Keratinocyte (primary cell): ENCODE data around the gene RAB11FIP4. TPM values are rescaled to one million over a fixed set of nuclear protein-coding genes. Genes with fewer than 3 reads are reported as not detected.

Source experiments
- DNase-seq: peaks from one replicate; pipeline ENCODE4 v3.0.0-alpha.2; 2011; ENCODE audit warnings: low read depth, missing footprints, low spot score
- FAIRE-seq: peaks from 2 replicates; lab custom pipeline; 2011; peaks lifted over from hg19 to GRCh38; lab: Jason Lieb, UNC
- H2AFZ ChIP-seq: 2 replicates; pipeline ENCODE4 v1.6.0; 2012; ENCODE audit warnings: low read length, control low read depth, inconsistent platforms; ENCODE audit not compliant: control insufficient read depth
- H3K27ac ChIP-seq: 2 replicates; pipeline ENCODE4 v1.5.1; 2011; ENCODE audit warnings: low read length; ENCODE audit not compliant: control insufficient read depth, insufficient read depth
- H3K27me3 ChIP-seq: 3 replicates; pipeline ENCODE4 v1.6.0; 2011; ENCODE audit warnings: low read length; ENCODE audit not compliant: control insufficient read depth, insufficient read depth; ENCODE audit errors: extremely low read depth
- H3K36me3 ChIP-seq, 2 experiments: 2 replicates in 1 of 2; 3 replicates in 1 of 2; pipeline ENCODE4 v1.5.1; 2011; ENCODE audit warnings: low read length in 2 of 2, mild to moderate bottlenecking in 1 of 2; ENCODE audit not compliant: control insufficient read depth in 2 of 2, insufficient read depth in 2 of 2; ENCODE audit errors: extremely low read depth in 1 of 2
- H3K4me1 ChIP-seq: 3 replicates; pipeline ENCODE4 v1.5.1; 2011; ENCODE audit warnings: low read length; ENCODE audit not compliant: control insufficient read depth, insufficient read depth; ENCODE audit errors: extremely low read depth
- H3K4me2 ChIP-seq: 3 replicates; pipeline ENCODE4 v1.6.0; 2011; ENCODE audit warnings: low read depth, low read length; ENCODE audit not compliant: control insufficient read depth, insufficient read depth; ENCODE audit errors: extremely low read depth
- H3K4me3 ChIP-seq, 3 experiments: fragments of 200-600 bp in 1 of 3; sonication (generic) in 1 of 3; 2 replicates in 2 of 3; 3 replicates in 1 of 3; pipeline ENCODE4 v1.5.1; 2011 to 2016; ENCODE audit warnings: low read length in 3 of 3, mild to moderate bottlenecking in 3 of 3, control low read depth in 2 of 3, inconsistent platforms in 1 of 3, low read depth in 1 of 3, mixed read lengths in 1 of 3, mixed run types in 1 of 3, moderate library complexity in 1 of 3; ENCODE audit not compliant: control insufficient read depth in 2 of 3, insufficient read depth in 2 of 3; ENCODE audit errors: extremely low read depth in 1 of 3
- H3K79me2 ChIP-seq: 2 replicates; pipeline ENCODE4 v1.6.0; 2012; ENCODE audit warnings: low read length; ENCODE audit not compliant: control insufficient read depth, insufficient read depth
- H3K9ac ChIP-seq: 3 replicates; pipeline ENCODE4 v1.6.0; 2011; ENCODE audit warnings: low read length; ENCODE audit not compliant: control insufficient read depth, insufficient read depth; ENCODE audit errors: extremely low read depth
- H3K9me1 ChIP-seq: 3 replicates; pipeline ENCODE4 v1.6.0; 2011; ENCODE audit warnings: low read length; ENCODE audit not compliant: control insufficient read depth, insufficient read depth; ENCODE audit errors: extremely low read depth
- H3K9me3 ChIP-seq: 2 replicates; pipeline ENCODE4 v1.5.1; 2012; ENCODE audit warnings: low read depth, low read length; ENCODE audit not compliant: control insufficient read depth
- H4K20me1 ChIP-seq: 3 replicates; pipeline ENCODE4 v1.6.0; 2011; ENCODE audit warnings: low read length; ENCODE audit not compliant: control insufficient read depth, insufficient read depth; ENCODE audit errors: extremely low read depth
- CTCF ChIP-seq, 3 experiments: IDR thresholded peaks in 1 of 3; conservative IDR thresholded peaks in 1 of 3; optimal IDR thresholded peaks in 1 of 3; 2 replicates in 2 of 3; 3 replicates in 1 of 3; pipeline versions ENCODE3 to v1.5.1; 2011; ENCODE audit warnings: low read length in 3 of 3, mild to moderate bottlenecking in 3 of 3, moderate library complexity in 2 of 3, control low read depth in 1 of 3, inconsistent platforms in 1 of 3; ENCODE audit not compliant: insufficient read depth in 2 of 3; ENCODE audit errors: extremely low read depth in 1 of 3
- EZH2 ChIP-seq: IDR thresholded peaks from one replicate; pipeline ENCODE4 v1.6.1; 2012; ENCODE audit warnings: inconsistent platforms, mild to moderate bottlenecking, low read length, moderate library complexity
- dilution Hi-C: fragments of 300-500 bp; cut with MboI; formaldehyde crosslinking; loops from one replicate; pipeline ENCODE4 v1.7.0; 2020; ENCODE audit warnings: low sequenced_read_pairs; ENCODE audit not compliant: extremely low pct_ligation_motif_present
- polyA plus RNA-seq, 5 experiments: library from polyadenylated mRNA; depleted of rRNA in 3 of 5; stranded (reverse) in 3 of 5; stranded (forward) in 1 of 5; unstranded in 1 of 5; fragments of >200 nt; gene quantifications; 1 replicate in 1 of 5; 2 replicates in 3 of 5; 3 replicates in 1 of 5; pipeline versions ENCODE4 v1.2.1 to v1.2.3, GENCODE V29; 2011 to 2012; ENCODE audit warnings: missing spikeins in 2 of 5, low read depth in 1 of 5, low replicate concordance in 1 of 5

Gene RAB11FIP4
- polyA plus RNA-seq, 1 donor (not counting 4 experiments of a cell fraction or from before 2014, with no cell fraction given): 9.1 TPM

GRCh38 chr17:31357091-31357490, 34.4 kb upstream of the RAB11FIP4 start:
- Histone ChIP-seq H3K9ac (no peak overlapping the region), H3K27me3 (no peaks in the 10 kb centered on the region), H3K27ac (no peak overlapping the region), H2AFZ (no peak overlapping the region), H3K4me2 (no peak overlapping the region), H3K4me1 (no peaks in the 10 kb centered on the region), H3K79me2 (no peaks in the 10 kb centered on the region), H4K20me1 (no peaks in the 10 kb centered on the region), H3K9me3 (no peaks in the 10 kb centered on the region), H3K4me3 (no peak overlapping the region), H3K9me1 (no peaks in the 10 kb centered on the region), H3K36me3 (peaks cover 12 to 29% of the 10 kb centered on the region in 2 experiments)
- FAIRE-seq (no peak), DNase-seq (no peak)
- TF ChIP-seq EZH2: no peak
- no peak for TF ChIP-seq CTCF (optimal IDR thresholded peaks at IDR 0.05 in 1 of 3, IDR thresholded peaks at IDR 0.05 in 1 of 3, conservative IDR thresholded peaks at IDR 0.05 in 1 of 3; ENCODE audit: extremely low read depth in 1 of 3, insufficient read depth in 2 of 3, low read length in 3 of 3)
- dilution Hi-C loops: no loop called here

GRCh38 chr17:31357839-31358394, 33.6 kb upstream of the RAB11FIP4 start:
- TF ChIP-seq CTCF (optimal IDR thresholded peaks at IDR 0.05 in 1 of 3, IDR thresholded peaks at IDR 0.05 in 1 of 3, conservative IDR thresholded peaks at IDR 0.05 in 1 of 3; ENCODE audit: extremely low read depth in 1 of 3, insufficient read depth in 2 of 3, low read length in 3 of 3) (no peak), EZH2 (no peak)
- Histone ChIP-seq H3K27ac (no peak overlapping the region), H3K36me3 (peaks cover 12 to 27% of the 10 kb centered on the region in 2 experiments), H3K9me3 (no peaks in the 10 kb centered on the region), H3K4me3 (no peak overlapping the region), H3K9ac (no peak overlapping the region), H3K4me1 (no peaks in the 10 kb centered on the region), H3K4me2 (no peak overlapping the region), H3K79me2 (no peaks in the 10 kb centered on the region), H3K9me1 (no peaks in the 10 kb centered on the region), H2AFZ (no peak overlapping the region), H3K27me3 (no peaks in the 10 kb centered on the region), H4K20me1 (no peaks in the 10 kb centered on the region)
- dilution Hi-C loops: no loop called here
- no peak for DNase-seq
- no peak for FAIRE-seq
